ENCODE results near the gene SECTM1.

GRCh38 chr17:82300228-82300627, 33.3 kb downstream of the SECTM1 start:
- TF ChIP-seq, protein P1, sequence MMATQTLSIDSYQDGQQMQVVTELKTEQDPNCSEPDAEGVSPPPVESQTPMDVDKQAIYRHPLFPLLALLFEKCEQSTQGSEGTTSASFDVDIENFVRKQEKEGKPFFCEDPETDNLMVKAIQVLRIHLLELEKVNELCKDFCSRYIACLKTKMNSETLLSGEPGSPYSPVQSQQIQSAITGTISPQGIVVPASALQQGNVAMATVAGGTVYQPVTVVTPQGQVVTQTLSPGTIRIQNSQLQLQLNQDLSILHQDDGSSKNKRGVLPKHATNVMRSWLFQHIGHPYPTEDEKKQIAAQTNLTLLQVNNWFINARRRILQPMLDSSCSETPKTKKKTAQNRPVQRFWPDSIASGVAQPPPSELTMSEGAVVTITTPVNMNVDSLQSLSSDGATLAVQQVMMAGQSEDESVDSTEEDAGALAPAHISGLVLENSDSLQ (IDR thresholded peaks at IDR 0.05) = no peak
- TF ChIP-seq SUZ12 (IDR thresholded peaks at IDR 0.05) (no peak), ARNT (IDR thresholded peaks at IDR 0.05) (no peak), SP1 (IDR thresholded peaks at IDR 0.05) (no peak), ELF4 (IDR thresholded peaks at IDR 0.05) (no peak), FOXA1 (IDR thresholded peaks at IDR 0.05) (no peak), L3MBTL2 (conservative IDR thresholded peaks at IDR 0.05) (no peak), BHLHE40 (IDR thresholded peaks at IDR 0.05; ENCODE audit: borderline replicate concordance) (no peak)

All from HEK293T (cell line).